ENCODE measurements around the gene LRRFIP1.

DNA sequence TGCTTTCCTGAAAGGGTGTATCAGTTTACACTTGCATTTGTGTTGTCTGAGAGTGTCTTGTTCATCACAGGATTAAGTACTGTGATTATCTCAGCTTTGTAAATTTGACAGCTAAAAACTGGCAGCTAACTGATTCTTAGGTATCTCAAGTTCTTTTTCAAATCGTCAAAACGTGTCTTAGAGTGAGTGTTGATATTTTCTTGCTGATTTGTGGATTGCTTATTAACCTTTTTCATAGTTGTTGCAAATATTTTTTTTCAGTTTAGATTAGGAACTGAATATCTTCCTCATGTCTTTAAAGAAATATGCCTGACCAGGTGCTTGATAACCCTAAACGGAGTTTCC, 41.9 kb downstream of the LRRFIP1 start:
- TF ChIP-seq, protein P1, sequence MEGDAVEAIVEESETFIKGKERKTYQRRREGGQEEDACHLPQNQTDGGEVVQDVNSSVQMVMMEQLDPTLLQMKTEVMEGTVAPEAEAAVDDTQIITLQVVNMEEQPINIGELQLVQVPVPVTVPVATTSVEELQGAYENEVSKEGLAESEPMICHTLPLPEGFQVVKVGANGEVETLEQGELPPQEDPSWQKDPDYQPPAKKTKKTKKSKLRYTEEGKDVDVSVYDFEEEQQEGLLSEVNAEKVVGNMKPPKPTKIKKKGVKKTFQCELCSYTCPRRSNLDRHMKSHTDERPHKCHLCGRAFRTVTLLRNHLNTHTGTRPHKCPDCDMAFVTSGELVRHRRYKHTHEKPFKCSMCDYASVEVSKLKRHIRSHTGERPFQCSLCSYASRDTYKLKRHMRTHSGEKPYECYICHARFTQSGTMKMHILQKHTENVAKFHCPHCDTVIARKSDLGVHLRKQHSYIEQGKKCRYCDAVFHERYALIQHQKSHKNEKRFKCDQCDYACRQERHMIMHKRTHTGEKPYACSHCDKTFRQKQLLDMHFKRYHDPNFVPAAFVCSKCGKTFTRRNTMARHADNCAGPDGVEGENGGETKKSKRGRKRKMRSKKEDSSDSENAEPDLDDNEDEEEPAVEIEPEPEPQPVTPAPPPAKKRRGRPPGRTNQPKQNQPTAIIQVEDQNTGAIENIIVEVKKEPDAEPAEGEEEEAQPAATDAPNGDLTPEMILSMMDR (IDR thresholded peaks at IDR 0.05), result no peak
- TF ChIP-seq POLR2A (IDR thresholded peaks at IDR 0.05), result no peak

All from uterus (tissue), 2 donors.